GM20000 (cell line): ENCODE data around the gene C19orf25.

ENCODE experiments used
- DNase-seq: peaks from one replicate; pipeline ENCODE4 v3.0.0; 2012; ENCODE audit warnings: low spot score
- CTCF ChIP-seq: IDR thresholded peaks from 2 replicates; pipeline ENCODE4 v1.5.1; 2012; ENCODE audit warnings: mild to moderate bottlenecking, control low read depth; ENCODE audit errors: extremely low read depth, missing control alignments

C19orf25 gene

GRCh38 chr19:1518471-1518870 is 39.5 kb upstream of the C19orf25 start:
- TF ChIP-seq CTCF = no peak
- no peak for DNase-seq

- DNase-seq = no peak
- TF ChIP-seq CTCF = no peak
These were observed 37.4 kb upstream of the C19orf25 start for GRCh38 chr19:1516395-1516753.

GRCh38 chr19:1514986-1515721 is 36.1 kb upstream of the C19orf25 start:
- no peak for TF ChIP-seq CTCF
- no peak for DNase-seq

GRCh38 chr19:1514295-1514661 is 35.3 kb upstream of the C19orf25 start:
- no peak for TF ChIP-seq CTCF

GRCh38 chr19:1513499-1514294 is 34.7 kb upstream of the C19orf25 start:
- peak; percentile 84 for DNase-seq
- peak; percentile 44 for TF ChIP-seq CTCF

More at GRCh38 chr19:1514295-1514661, 35.3 kb upstream of the C19orf25 start:
- DNase-seq = no peak

- TF ChIP-seq CTCF = peak; percentile 55
- peak; percentile 93 for DNase-seq
These were observed 33.9 kb upstream of the C19orf25 start, which contains the start of gene ADAMTSL5 for GRCh38 chr19:1512671-1513498. Gene ADAMTSL5, minus strand, starts transcription at chr19:1513019. Its CDS starts 2,076 bp downstream, at chr19:1510943.
